HEK293 (cell line): Measurements from ENCODE around the gene PPIL6.

ENCODE experiments used
- CTCF ChIA-PET: fragments of 350-600 bp; formaldehyde crosslinking; extraction: SDS; loops from one replicate; lab custom pipeline; 2021; ENCODE audit warnings: antibody characterized with exemption; lab: Yijun Ruan, JAX
- POLR2A ChIA-PET: fragments of 300-600 bp; formaldehyde crosslinking; extraction: SDS; loops from one replicate; lab custom pipeline; 2020; ENCODE audit warnings: antibody characterized with exemption, inconsistent platforms; lab: Yijun Ruan, JAX
- H3K27ac ChIP-seq: fragments of 200-500 bp; sonication (Bioruptor generic); 2 replicates; pipeline ENCODE4 v1.5.1; 2014; ENCODE audit warnings: low read depth, low read length, control low read depth, inconsistent platforms; ENCODE audit errors: extremely low read depth
- H3K36me3 ChIP-seq, 2 experiments: fragments of 200-500 bp in 1 of 2; sonication (Bioruptor generic) in 1 of 2; 1 replicate in 1 of 2; 2 replicates in 1 of 2; pipeline ENCODE4 v1.5.1; 2014 to 2017; ENCODE audit warnings: inconsistent platforms in 2 of 2, low read length in 2 of 2; ENCODE audit not compliant: control insufficient read depth in 2 of 2, insufficient read depth in 1 of 2
- H3K4me1 ChIP-seq: fragments of 200-500 bp; sonication (Bioruptor generic); 2 replicates; pipeline ENCODE4 v1.5.1; 2014; ENCODE audit warnings: mild to moderate bottlenecking, low read length, inconsistent platforms; ENCODE audit not compliant: control insufficient read depth, insufficient read depth
- H3K4me3 ChIP-seq: 2 replicates; pipeline ENCODE4 v1.5.1; 2011; ENCODE audit warnings: low read depth, mild to moderate bottlenecking, control low read depth, low read length, moderate library complexity
- H3K9me3 ChIP-seq: fragments of 200-500 bp; sonication (Bioruptor generic); 2 replicates; pipeline ENCODE4 v1.5.1; 2014; ENCODE audit warnings: low read depth, low read length, inconsistent platforms; ENCODE audit not compliant: control insufficient read depth, insufficient read depth
- GLI4 ChIP-seq: fragments of 450-650 bp; formaldehyde crosslinking; IDR thresholded peaks from 2 replicates; pipeline ENCODE4 v1.5.1; 2016; ENCODE audit warnings: missing biosample characterization, missing genetic modification characterization
- GLIS1 ChIP-seq: fragments of 450-650 bp; formaldehyde crosslinking; IDR thresholded peaks from 2 replicates; pipeline ENCODE4 v1.5.1; 2016; ENCODE audit warnings: missing biosample characterization, missing genetic modification characterization
- KLF7 ChIP-seq: fragments of 450-650 bp; formaldehyde crosslinking; IDR thresholded peaks from 2 replicates; pipeline ENCODE4 v1.5.1; 2016; ENCODE audit warnings: missing biosample characterization, missing genetic modification characterization, borderline replicate concordance
- PRDM4 ChIP-seq: fragments of 450-650 bp; formaldehyde crosslinking; IDR thresholded peaks from 2 replicates; pipeline ENCODE4 v1.5.1; 2017; ENCODE audit warnings: missing biosample characterization, missing genetic modification characterization
- SALL2 ChIP-seq: fragments of 450-650 bp; formaldehyde crosslinking; IDR thresholded peaks from 2 replicates; pipeline ENCODE4 v1.5.0; 2017; ENCODE audit warnings: missing biosample characterization, mild to moderate bottlenecking, missing genetic modification characterization, borderline replicate concordance
- ZBTB11 ChIP-seq: fragments of 450-650 bp; formaldehyde crosslinking; conservative IDR thresholded peaks from 2 replicates; pipeline ENCODE4 v1.5.1; 2016; ENCODE audit warnings: low read depth, missing biosample characterization, missing genetic modification characterization
- ZNF121 ChIP-seq: fragments of 450-650 bp; formaldehyde crosslinking; IDR thresholded peaks from 2 replicates; pipeline ENCODE4 v1.5.1; 2016; ENCODE audit warnings: missing biosample characterization, missing genetic modification characterization
- ZNF140 ChIP-seq: fragments of 450-650 bp; formaldehyde crosslinking; IDR thresholded peaks from 2 replicates; pipeline ENCODE4 v1.5.1; 2016; ENCODE audit warnings: missing biosample characterization, missing genetic modification characterization
- ZNF169 ChIP-seq: fragments of 450-650 bp; formaldehyde crosslinking; IDR thresholded peaks from 2 replicates; pipeline ENCODE4 v1.5.1; 2016; ENCODE audit warnings: missing biosample characterization, missing genetic modification characterization
- ZNF211 ChIP-seq: fragments of 450-650 bp; formaldehyde crosslinking; IDR thresholded peaks from 2 replicates; pipeline ENCODE4 v1.5.1; 2016; ENCODE audit warnings: low read depth, missing biosample characterization, missing genetic modification characterization
- ZNF223 ChIP-seq: fragments of 450-650 bp; formaldehyde crosslinking; IDR thresholded peaks from 2 replicates; pipeline ENCODE4 v1.5.1; 2016; ENCODE audit warnings: missing biosample characterization, missing genetic modification characterization
- ZNF23 ChIP-seq: fragments of 450-650 bp; formaldehyde crosslinking; IDR thresholded peaks from 2 replicates; pipeline ENCODE4 v1.5.1; 2016; ENCODE audit warnings: missing biosample characterization, missing genetic modification characterization, borderline replicate concordance
- ZNF24 ChIP-seq: fragments of 450-650 bp; formaldehyde crosslinking; IDR thresholded peaks from 2 replicates; pipeline ENCODE4 v1.5.1; 2016; ENCODE audit warnings: missing biosample characterization, missing genetic modification characterization
- ZNF394 ChIP-seq: fragments of 450-650 bp; formaldehyde crosslinking; IDR thresholded peaks from 2 replicates; pipeline ENCODE4 v1.5.1; 2016; ENCODE audit warnings: missing biosample characterization, missing genetic modification characterization, mild to moderate bottlenecking, moderate library complexity, borderline replicate concordance
- ZNF404 ChIP-seq: fragments of 450-650 bp; formaldehyde crosslinking; IDR thresholded peaks from 2 replicates; pipeline ENCODE4 v1.5.1; 2017; ENCODE audit warnings: missing biosample characterization, missing genetic modification characterization
- ZNF529 ChIP-seq: fragments of 450-650 bp; formaldehyde crosslinking; IDR thresholded peaks from 2 replicates; pipeline ENCODE4 v1.5.1; 2017; ENCODE audit warnings: missing genetic modification characterization, missing biosample characterization; ENCODE audit not compliant: insufficient replicate concordance
- ZNF626 ChIP-seq: fragments of 450-650 bp; sonication (Bioruptor Pico); formaldehyde crosslinking; IDR thresholded peaks from 2 replicates; pipeline ENCODE4 v1.5.1; 2018; ENCODE audit warnings: missing biosample characterization, missing genetic modification characterization, inconsistent platforms
- ZNF629 ChIP-seq: fragments of 450-650 bp; formaldehyde crosslinking; IDR thresholded peaks from 2 replicates; pipeline ENCODE4 v1.5.1; 2017; ENCODE audit warnings: missing biosample characterization, missing genetic modification characterization
- ZNF747 ChIP-seq: fragments of 450-650 bp; formaldehyde crosslinking; IDR thresholded peaks from 2 replicates; pipeline ENCODE4 v1.5.1; 2016; ENCODE audit warnings: missing biosample characterization, missing genetic modification characterization
- ZNF837 ChIP-seq: fragments of 450-650 bp; formaldehyde crosslinking; IDR thresholded peaks from 2 replicates; pipeline ENCODE4 v1.5.1; 2016; ENCODE audit warnings: missing biosample characterization, missing genetic modification characterization
- ZSCAN30 ChIP-seq: fragments of 450-650 bp; IDR thresholded peaks from 2 replicates; pipeline ENCODE4 v1.5.1; 2018; ENCODE audit warnings: missing biosample characterization, mild to moderate bottlenecking, missing genetic modification characterization, moderate library complexity

Gene PPIL6

GRCh38 chr6:109393886-109394281 is 46.5 kb downstream of the PPIL6 start (continued):
- no peak for TF ChIP-seq ZBTB11
- no peak for TF ChIP-seq ZNF169 (tag by site-specific recombination)
- no peak for TF ChIP-seq ZNF24 (tag by site-specific recombination)

GRCh38 chr6:109393157-109393885 is 47.1 kb downstream of the PPIL6 start:
- no peaks in the 10 kb centered on the region for H3K36me3 ChIP-seq
- ChIA-PET CTCF (interaction anchor here (0.6 to 4.5 kb wide), 6 partner anchors 10 to 206 kb away, joined by 3 to 32 read pairs (median 4); partner anchors contain the start of gene CD164), POLR2A (interaction anchor here (2.5 kb wide), 1 partner anchor 11 kb away, joined by 11 read pairs; the partner anchor contains the start of gene CD164)
- no peaks in the 10 kb centered on the region for H3K9me3 ChIP-seq
- no peak overlapping the region for H3K4me3 ChIP-seq
- H3K4me1 ChIP-seq, result no peaks in the 10 kb centered on the region
- TF ChIP-seq ZNF121 (peak; percentile 61; the same call in 1 of the 2 replicates), GLI4 (tag by site-specific recombination) (no peak)
- no peak overlapping the region for H3K27ac ChIP-seq

- H3K4me1 ChIP-seq, result 0 out of 2 replicates have a peak, but pooled peaks cover under 1% of the 10 kb centered on the region
- H3K9me3 ChIP-seq, result no peaks in the 10 kb centered on the region
- TF ChIP-seq ZNF140 (tag by site-specific recombination), result no peak
- TF ChIP-seq ZNF223 (tag by site-specific recombination), result no peak
- no peak for TF ChIP-seq ZNF404 (tag by site-specific recombination)
- H3K4me3 ChIP-seq, result no peak overlapping the region
- POLR2A ChIA-PET, result no interaction called here
- no peak overlapping the region for H3K27ac ChIP-seq
- H3K36me3 ChIP-seq, result no peaks in the 10 kb centered on the region
- CTCF ChIA-PET, result interaction anchor here (0.6 to 1.6 kb wide), 4 partner anchors 22 to 308 kb away, joined by 3 read pairs; no protein-coding TSS in a partner anchor
Measured at GRCh38 chr6:109389650-109390274, 50.7 kb downstream of the PPIL6 start.

- H3K4me1 ChIP-seq, result peaks cover 8% of the 10 kb centered on the region; the same call in 1 of the 2 replicates
- no peak overlapping the region for H3K4me3 ChIP-seq
- H3K27ac ChIP-seq, result no peak overlapping the region
- H3K36me3 ChIP-seq, result no peaks in the 10 kb centered on the region
- ChIA-PET CTCF (interaction anchor here (1.0 kb wide), 1 partner anchor 200 kb away, joined by 4 read pairs; no protein-coding TSS in a partner anchor), POLR2A (no interaction called here)
- no peaks in the 10 kb centered on the region for H3K9me3 ChIP-seq
- no peak for TF ChIP-seq KLF7
- TF ChIP-seq GLIS1 (tag by site-specific recombination), result no peak
- no peak for TF ChIP-seq ZNF211 (tag by site-specific recombination)
- TF ChIP-seq ZNF529 (tag by site-specific recombination), result no peak
- TF ChIP-seq ZNF747 (tag by site-specific recombination), result no peak
- no peak for TF ChIP-seq ZNF23
- TF ChIP-seq ZNF629 (tag by site-specific recombination), result no peak
- no peak for TF ChIP-seq ZNF394 (tag by site-specific recombination)
- no peak for TF ChIP-seq ZNF626 (tag by site-specific recombination)
- TF ChIP-seq SALL2 (tag by site-specific recombination), result no peak
- TF ChIP-seq PRDM4 (tag by site-specific recombination), result no peak
- TF ChIP-seq ZSCAN30 (tag by site-specific recombination), result no peak
- no peak for TF ChIP-seq ZNF837 (tag by site-specific recombination)
- no peak for TF ChIP-seq ZNF169 (tag by site-specific recombination)
Measured at GRCh38 chr6:109388265-109388664, 52.2 kb downstream of the PPIL6 start.
